ENCODE data around the gene EIF2AK3.
"Not testable (repeated sequence)": the region's sequence is repeated elsewhere in the genome, so short reads cannot be mapped to it uniquely, and the experiment has no call there.

The EIF2AK3 gene

GRCh38 chr2:88591698-88592097, 35.6 kb downstream of the EIF2AK3 start:
- DNase-seq = no peak

- peak; percentile 61 for DNase-seq
These were observed 36.2 kb downstream of the EIF2AK3 start for GRCh38 chr2:88590998-88591613.

- DNase-seq = no peak
These were observed 41.3 kb downstream of the EIF2AK3 start for GRCh38 chr2:88585969-88586368.

GRCh38 chr2:88582030-88582429, 45.2 kb downstream of the EIF2AK3 start:
- DNase-seq = no peak

- no peak for DNase-seq
These were observed 47.2 kb downstream of the EIF2AK3 start for GRCh38 chr2:88580088-88580487.

- DNase-seq = no peak
These were observed 51.6 kb downstream of the EIF2AK3 start for GRCh38 chr2:88575630-88576029.

GRCh38 chr2:88575051-88575450, 52.2 kb downstream of the EIF2AK3 start:
- DNase-seq = no peak

- DNase-seq = no peak
These were observed 52.8 kb downstream of the EIF2AK3 start for GRCh38 chr2:88574445-88574844.

GRCh38 chr2:88568179-88568578, 59.1 kb downstream of the EIF2AK3 start:
- DNase-seq = no peak

GRCh38 chr2:88564402-88564801, 62.9 kb downstream of the EIF2AK3 start:
- DNase-seq = no peak

- DNase-seq = no peak
These were observed 64.1 kb downstream of the EIF2AK3 start for GRCh38 chr2:88563129-88563528.

- no peak for DNase-seq
These were observed 65.4 kb downstream of the EIF2AK3 start for GRCh38 chr2:88561646-88562388.

GRCh38 chr2:88560619-88561307, 66.5 kb downstream of the EIF2AK3 start:
- no peak for DNase-seq

- DNase-seq = no peak
These were observed 70.0 kb downstream of the EIF2AK3 start for GRCh38 chr2:88557290-88557689.

- DNase-seq = no peak
These were observed 71.2 kb downstream of the EIF2AK3 start for GRCh38 chr2:88556026-88556425.

- DNase-seq = no peak
These were observed 73.1 kb downstream of the EIF2AK3 start for GRCh38 chr2:88554189-88554588.

GRCh38 chr2:88549616-88550292, 77.5 kb downstream of the EIF2AK3 start:
- no peak for DNase-seq

- not testable (repeated sequence) for DNase-seq
These were observed 81.0 kb downstream of the EIF2AK3 start for GRCh38 chr2:88546291-88546690.

- peak; percentile 25 for DNase-seq
These were observed 82.1 kb downstream of the EIF2AK3 start for GRCh38 chr2:88545118-88545517.

GRCh38 chr2:88543541-88544057, 83.7 kb downstream of the EIF2AK3 start:
- no peak for DNase-seq

- no peak for DNase-seq
These were observed 84.6 kb downstream of the EIF2AK3 start for GRCh38 chr2:88542668-88543067.

- DNase-seq = no peak
These were observed 86.9 kb downstream of the EIF2AK3 start for GRCh38 chr2:88540346-88540745.

- no peak for DNase-seq
These were observed 88.8 kb downstream of the EIF2AK3 start for GRCh38 chr2:88538362-88538917.

All from RPMI8226 (cell line).